Effector CD8-positive, alpha-beta T cell (primary cell): Measurements from ENCODE around the gene C1QTNF8.

Experiments
- DNase-seq: peaks from one replicate; lab custom pipeline; 2025; lab: John Stamatoyannopoulos, UW

C1QTNF8 gene

GRCh38 chr16:1108299-1109252 is 12.5 kb upstream of the C1QTNF8 start:
- no peak for DNase-seq

- no peak for DNase-seq
Observed at GRCh38 chr16:1107731-1108130, 11.7 kb upstream of the C1QTNF8 start.

- no peak for DNase-seq
Observed at GRCh38 chr16:1107141-1107540, 11.1 kb upstream of the C1QTNF8 start.

- DNase-seq, result no peak
Observed at GRCh38 chr16:1106659-1107058, 10.6 kb upstream of the C1QTNF8 start.

GRCh38 chr16:1105888-1106620 is 10.0 kb upstream of the C1QTNF8 start:
- DNase-seq, result peak; percentile 31

GRCh38 chr16:1103636-1103980 is 7.6 kb upstream of the C1QTNF8 start:
- DNase-seq, result no peak

- DNase-seq, result peak; percentile 54
Observed at GRCh38 chr16:1102921-1103635, 7.0 kb upstream of the C1QTNF8 start.

GRCh38 chr16:1102333-1102700 is 6.3 kb upstream of the C1QTNF8 start:
- DNase-seq, result no peak

- no peak for DNase-seq
Observed at GRCh38 chr16:1101573-1102332, 5.7 kb upstream of the C1QTNF8 start.

- DNase-seq, result no peak
Observed at GRCh38 chr16:1101133-1101532, 5.1 kb upstream of the C1QTNF8 start.

- DNase-seq, result no peak
Observed at GRCh38 chr16:1100084-1100800, 4.2 kb upstream of the C1QTNF8 start.

GRCh38 chr16:1099189-1100083 is 3.4 kb upstream of the C1QTNF8 start:
- DNase-seq, result no peak

- DNase-seq, result no peak
Observed at GRCh38 chr16:1098266-1098991, 2.4 kb upstream of the C1QTNF8 start.

GRCh38 chr16:1097800-1098199 is 1.8 kb upstream of the C1QTNF8 start:
- no peak for DNase-seq

GRCh38 chr16:1097156-1097555 is 1.1 kb upstream of the C1QTNF8 start:
- DNase-seq, result no peak

- DNase-seq, result no peak
Observed at GRCh38 chr16:1095450-1096168, 435 bp downstream of the C1QTNF8 start.

- DNase-seq, result no peak
Observed at GRCh38 chr16:1094601-1095449, 1.2 kb downstream of the C1QTNF8 start.

GRCh38 chr16:1094124-1094479 is 1.9 kb downstream of the C1QTNF8 start:
- DNase-seq, result no peak
